NCI-H2171 (cell line): ENCODE measurements around the gene MLEC.

ENCODE experiments used
- DNase-seq: peaks from one replicate; lab custom pipeline; 2025; lab: John Stamatoyannopoulos, UW

MLEC gene

GRCh38 chr12:120741476-120742421 is 54.8 kb downstream of the MLEC start:
- DNase-seq, result no peak

- DNase-seq, result no peak
Measured at GRCh38 chr12:120744922-120745493, 58.1 kb downstream of the MLEC start.

- no peak for DNase-seq
Measured at GRCh38 chr12:120748242-120748641, 61.3 kb downstream of the MLEC start.

- DNase-seq, result no peak
Measured at GRCh38 chr12:120749256-120749655, 62.3 kb downstream of the MLEC start.

GRCh38 chr12:120750806-120751205 is 63.9 kb downstream of the MLEC start:
- DNase-seq, result no peak

GRCh38 chr12:120751389-120751788 is 64.4 kb downstream of the MLEC start:
- DNase-seq, result no peak
